NCI-H2227 treated with DMSO at 0.1 percent for 48 hours (cell line): ENCODE data around the gene L3MBTL2.
"Not testable (repeated sequence)": the region's sequence is repeated elsewhere in the genome, so short reads cannot be mapped to it uniquely, and the experiment has no call there.

ENCODE experiments used
- DNase-seq: peaks from one replicate; lab custom pipeline; 2025; lab: John Stamatoyannopoulos, UW

Gene L3MBTL2

GRCh38 chr22:41204992-41205900 is at the start of gene L3MBTL2:
Gene L3MBTL2 (plus strand): TSS chr22:41205312. CDS start chr22:41205363, 51 bp downstream.
- DNase-seq: peak; percentile 91

- DNase-seq: no peak
Measured at GRCh38 chr22:41157083-41157482, 48.0 kb upstream of the L3MBTL2 start.

- DNase-seq: no peak
Measured at GRCh38 chr22:41169157-41169556, 36.0 kb upstream of the L3MBTL2 start.

GRCh38 chr22:41171996-41172395 is 33.1 kb upstream of the L3MBTL2 start:
- no peak for DNase-seq

GRCh38 chr22:41175546-41175945 is 29.6 kb upstream of the L3MBTL2 start:
- DNase-seq: no peak

- DNase-seq: no peak
Measured at GRCh38 chr22:41177040-41177621, 28.0 kb upstream of the L3MBTL2 start.

GRCh38 chr22:41177622-41178424 is 27.3 kb upstream of the L3MBTL2 start:
- no peak for DNase-seq

- no peak for DNase-seq
Measured at GRCh38 chr22:41178425-41178975, 26.6 kb upstream of the L3MBTL2 start.

- not testable (repeated sequence) for DNase-seq
Measured at GRCh38 chr22:41180362-41180761, 24.8 kb upstream of the L3MBTL2 start.

GRCh38 chr22:41180926-41181325 is 24.2 kb upstream of the L3MBTL2 start:
- no peak for DNase-seq

GRCh38 chr22:41181349-41182241 is 23.5 kb upstream of the L3MBTL2 start:
- no peak for DNase-seq

GRCh38 chr22:41184679-41185078 is 20.4 kb upstream of the L3MBTL2 start:
- no peak for DNase-seq

- no peak for DNase-seq
Measured at GRCh38 chr22:41191467-41191866, 13.6 kb upstream of the L3MBTL2 start.

GRCh38 chr22:41193829-41194228 is 11.3 kb upstream of the L3MBTL2 start:
- no peak for DNase-seq

GRCh38 chr22:41197038-41197972 is 7.8 kb upstream of the L3MBTL2 start:
- DNase-seq: peak; percentile 37

GRCh38 chr22:41198027-41198580 is 7.0 kb upstream of the L3MBTL2 start:
- peak; percentile 15 for DNase-seq

GRCh38 chr22:41201141-41201540 is 4.0 kb upstream of the L3MBTL2 start:
- no peak for DNase-seq

- no peak for DNase-seq
Measured at GRCh38 chr22:41203118-41203517, 2.0 kb upstream of the L3MBTL2 start.

- no peak for DNase-seq
Measured at GRCh38 chr22:41204066-41204465, 1.0 kb upstream of the L3MBTL2 start.

GRCh38 chr22:41206719-41207118 is 1.6 kb downstream of the L3MBTL2 start:
- no peak for DNase-seq
